GM12864 (cell line): ENCODE results near the gene NACC1.

Experiments
- DNase-seq: peaks from one replicate; pipeline ENCODE4 v3.0.0-alpha.2; 2011; ENCODE audit warnings: low read depth
- H3K4me3 ChIP-seq: 2 replicates; pipeline ENCODE4 v1.5.1; 2011; ENCODE audit warnings: mild to moderate bottlenecking, low read depth, low read length, control low read depth
- TF ChIP-seq, protein P1 (sequence below): IDR thresholded peaks from 2 replicates; pipeline ENCODE4 v1.5.1; 2011; ENCODE audit warnings: low read depth, mild to moderate bottlenecking, moderate library complexity, low read length, control low read depth, inconsistent platforms; ENCODE audit errors: missing control alignments

The NACC1 gene

DNA sequence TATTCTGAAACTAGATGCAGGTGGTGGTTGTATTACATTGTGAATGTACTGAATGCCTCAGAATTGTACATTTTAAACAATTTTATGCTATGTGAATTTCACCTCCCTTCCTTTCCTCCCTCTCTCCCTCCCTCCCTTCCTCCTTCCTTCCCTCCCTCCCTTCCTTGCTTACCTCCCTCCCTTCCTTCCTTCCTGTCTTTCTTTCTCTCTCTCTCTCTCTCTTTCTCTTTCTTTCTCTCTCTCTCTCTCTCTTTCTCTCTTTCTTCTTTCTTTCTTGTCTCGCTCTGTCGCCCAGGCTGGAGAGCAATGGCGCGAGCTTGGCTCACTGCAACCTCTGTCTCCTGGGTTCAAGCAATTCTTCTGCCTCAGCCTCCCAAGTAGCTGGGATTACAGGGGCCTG lies 69.4 kb downstream of the NACC1 start:
- TF ChIP-seq, protein P1, sequence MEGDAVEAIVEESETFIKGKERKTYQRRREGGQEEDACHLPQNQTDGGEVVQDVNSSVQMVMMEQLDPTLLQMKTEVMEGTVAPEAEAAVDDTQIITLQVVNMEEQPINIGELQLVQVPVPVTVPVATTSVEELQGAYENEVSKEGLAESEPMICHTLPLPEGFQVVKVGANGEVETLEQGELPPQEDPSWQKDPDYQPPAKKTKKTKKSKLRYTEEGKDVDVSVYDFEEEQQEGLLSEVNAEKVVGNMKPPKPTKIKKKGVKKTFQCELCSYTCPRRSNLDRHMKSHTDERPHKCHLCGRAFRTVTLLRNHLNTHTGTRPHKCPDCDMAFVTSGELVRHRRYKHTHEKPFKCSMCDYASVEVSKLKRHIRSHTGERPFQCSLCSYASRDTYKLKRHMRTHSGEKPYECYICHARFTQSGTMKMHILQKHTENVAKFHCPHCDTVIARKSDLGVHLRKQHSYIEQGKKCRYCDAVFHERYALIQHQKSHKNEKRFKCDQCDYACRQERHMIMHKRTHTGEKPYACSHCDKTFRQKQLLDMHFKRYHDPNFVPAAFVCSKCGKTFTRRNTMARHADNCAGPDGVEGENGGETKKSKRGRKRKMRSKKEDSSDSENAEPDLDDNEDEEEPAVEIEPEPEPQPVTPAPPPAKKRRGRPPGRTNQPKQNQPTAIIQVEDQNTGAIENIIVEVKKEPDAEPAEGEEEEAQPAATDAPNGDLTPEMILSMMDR: no peak
- no peak overlapping the region for H3K4me3 ChIP-seq
- no peak for DNase-seq

DNA sequence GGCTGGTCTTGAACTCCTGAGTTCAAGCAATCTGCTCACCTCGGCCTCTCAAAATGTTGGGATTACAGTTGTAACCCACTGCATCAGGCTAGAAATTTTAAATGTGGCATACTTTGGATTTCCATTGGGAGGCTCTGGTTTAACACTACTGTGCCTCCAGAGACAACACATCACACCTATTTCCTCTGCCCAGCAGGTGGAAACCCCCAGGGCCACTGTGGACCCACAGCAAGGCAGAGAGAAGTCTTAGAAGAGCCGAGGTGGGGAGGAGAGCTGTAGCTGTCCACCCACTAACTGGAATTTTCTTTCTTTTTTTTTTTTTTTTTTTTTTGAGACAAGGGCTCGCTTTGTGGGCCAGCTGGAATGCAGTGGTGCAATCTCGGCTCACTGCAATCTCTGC lies 71.5 kb downstream of the NACC1 start:
- no peak overlapping the region for H3K4me3 ChIP-seq
- DNase-seq: no peak
- TF ChIP-seq, protein P1: no peak
